OCI-LY7 (cell line): ENCODE measurements around the gene SUMO4.

Experiments used
- EZH2phosphoT487 ChIP-seq: fragments of 200-600 bp; sonication (generic); IDR thresholded peaks from 2 replicates; pipeline ENCODE4 v1.6.1; 2018; ENCODE audit warnings: low read depth, borderline replicate concordance, mild to moderate bottlenecking, mixed run types, antibody characterized with exemption, low read length, moderate library complexity, mixed read lengths
- TF ChIP-seq, protein P1 (sequence below): fragments of 200-600 bp; sonication (generic); conservative IDR thresholded peaks from 2 replicates; pipeline ENCODE4 v1.5.1; 2014; ENCODE audit warnings: mild to moderate bottlenecking, antibody characterized with exemption, low read length, moderate library complexity, mixed read lengths

DNA sequence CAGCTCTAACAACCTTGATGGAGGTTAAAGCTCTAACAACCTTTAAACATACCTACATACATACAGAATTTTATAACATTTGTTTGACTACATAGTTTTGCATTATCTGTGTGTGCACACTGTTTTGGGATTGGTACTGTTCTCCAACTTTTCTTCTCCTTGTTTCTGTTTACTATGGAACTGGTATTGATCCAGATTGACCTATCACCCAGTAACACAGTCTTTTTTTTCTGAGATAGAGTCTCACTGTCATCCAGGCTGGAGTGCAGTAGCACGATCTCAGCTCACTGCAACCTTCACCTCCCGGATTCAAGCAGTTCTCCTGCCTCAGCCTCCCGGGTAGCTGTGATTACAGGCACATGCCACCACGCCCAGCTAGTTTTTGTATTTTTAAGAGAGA lies 16.7 kb upstream of the SUMO4 start:
- TF ChIP-seq, protein P1, sequence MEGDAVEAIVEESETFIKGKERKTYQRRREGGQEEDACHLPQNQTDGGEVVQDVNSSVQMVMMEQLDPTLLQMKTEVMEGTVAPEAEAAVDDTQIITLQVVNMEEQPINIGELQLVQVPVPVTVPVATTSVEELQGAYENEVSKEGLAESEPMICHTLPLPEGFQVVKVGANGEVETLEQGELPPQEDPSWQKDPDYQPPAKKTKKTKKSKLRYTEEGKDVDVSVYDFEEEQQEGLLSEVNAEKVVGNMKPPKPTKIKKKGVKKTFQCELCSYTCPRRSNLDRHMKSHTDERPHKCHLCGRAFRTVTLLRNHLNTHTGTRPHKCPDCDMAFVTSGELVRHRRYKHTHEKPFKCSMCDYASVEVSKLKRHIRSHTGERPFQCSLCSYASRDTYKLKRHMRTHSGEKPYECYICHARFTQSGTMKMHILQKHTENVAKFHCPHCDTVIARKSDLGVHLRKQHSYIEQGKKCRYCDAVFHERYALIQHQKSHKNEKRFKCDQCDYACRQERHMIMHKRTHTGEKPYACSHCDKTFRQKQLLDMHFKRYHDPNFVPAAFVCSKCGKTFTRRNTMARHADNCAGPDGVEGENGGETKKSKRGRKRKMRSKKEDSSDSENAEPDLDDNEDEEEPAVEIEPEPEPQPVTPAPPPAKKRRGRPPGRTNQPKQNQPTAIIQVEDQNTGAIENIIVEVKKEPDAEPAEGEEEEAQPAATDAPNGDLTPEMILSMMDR, result no peak
- TF ChIP-seq EZH2phosphoT487, result no peak
